Mesenchymal stem cell (in vitro differentiated cells and primary cell): ENCODE data around the gene BTF3L4.

Source experiments
- DNase-seq: peaks from one replicate; pipeline ENCODE4 v3.0.0-alpha.2; 2013
- H2AFZ ChIP-seq: one replicate; pipeline ENCODE4 v1.6.1; 2013; ENCODE audit warnings: low read depth, mild to moderate bottlenecking, control low read depth, inconsistent platforms, low read length, moderate library complexity
- H2AK5ac ChIP-seq: 2 replicates; pipeline ENCODE4 v1.6.1; 2013; ENCODE audit warnings: low read length, moderate library complexity, mild to moderate bottlenecking, inconsistent platforms; ENCODE audit not compliant: severe bottlenecking
- H2BK120ac ChIP-seq: one replicate; pipeline ENCODE4 v1.6.1; 2013; ENCODE audit warnings: low read depth, mild to moderate bottlenecking, inconsistent platforms, low read length, moderate library complexity
- H2BK12ac ChIP-seq, 2 experiments: one replicate each; pipeline ENCODE4 v1.6.1; 2013; ENCODE audit warnings: inconsistent platforms in 2 of 2, low read length in 2 of 2, mild to moderate bottlenecking in 2 of 2, moderate library complexity in 2 of 2, control low read depth in 1 of 2
- H2BK15ac ChIP-seq: one replicate; pipeline ENCODE4 v1.6.1; 2013; ENCODE audit warnings: mild to moderate bottlenecking, low read depth, inconsistent platforms; ENCODE audit not compliant: poor library complexity, severe bottlenecking
- H2BK5ac ChIP-seq: 2 replicates; pipeline ENCODE4 v1.6.1; 2013; ENCODE audit warnings: low read depth, mild to moderate bottlenecking, low read length, control low read depth, inconsistent platforms; ENCODE audit not compliant: poor library complexity, severe bottlenecking
- H3K14ac ChIP-seq, 2 experiments: one replicate each; pipeline ENCODE4 v1.6.1; 2013; ENCODE audit warnings: inconsistent platforms in 2 of 2, low read length in 2 of 2, control low read depth in 1 of 2, mild to moderate bottlenecking in 1 of 2, moderate library complexity in 1 of 2
- H3K18ac ChIP-seq, 2 experiments: one replicate each; pipeline ENCODE4 v1.6.1; 2013; ENCODE audit warnings: inconsistent platforms in 2 of 2, low read length in 2 of 2, control low read depth in 1 of 2, low read depth in 1 of 2, mild to moderate bottlenecking in 1 of 2
- H3K23ac ChIP-seq, 2 experiments: one replicate each; pipeline ENCODE4 v1.6.1; 2013; ENCODE audit warnings: inconsistent platforms in 2 of 2, low read length in 2 of 2, mild to moderate bottlenecking in 2 of 2, moderate library complexity in 2 of 2, control low read depth in 1 of 2
- H3K27ac ChIP-seq: 2 replicates; pipeline ENCODE4 v1.5.1; 2013; ENCODE audit warnings: mild to moderate bottlenecking, moderate library complexity, low read length, control low read depth, inconsistent platforms; ENCODE audit not compliant: poor library complexity, severe bottlenecking
- H3K27me3 ChIP-seq, 2 experiments: 2 replicates each; pipeline versions ENCODE4 v1.6.1 to v1.7.0; 2013; ENCODE audit warnings: low read length in 2 of 2, mild to moderate bottlenecking in 2 of 2, moderate library complexity in 2 of 2, control low read depth in 1 of 2, inconsistent platforms in 1 of 2; ENCODE audit not compliant: control insufficient read depth in 1 of 2, insufficient read depth in 1 of 2
- H3K36me3 ChIP-seq, 2 experiments: 2 replicates each; pipeline versions ENCODE4 v1.6.1 to v1.7.0; 2013; ENCODE audit warnings: low read length in 2 of 2, control low read depth in 1 of 2, inconsistent platforms in 1 of 2, low read depth in 1 of 2, mild to moderate bottlenecking in 1 of 2; ENCODE audit not compliant: insufficient read depth in 2 of 2, control insufficient read depth in 1 of 2
- H3K4ac ChIP-seq, 2 experiments: one replicate each; pipeline ENCODE4 v1.6.1; 2013; ENCODE audit warnings: inconsistent platforms in 2 of 2, low read length in 2 of 2, mild to moderate bottlenecking in 2 of 2, moderate library complexity in 2 of 2, control low read depth in 1 of 2, low read depth in 1 of 2
- H3K4me1 ChIP-seq: 2 replicates; pipeline ENCODE4 v1.6.1; 2013; ENCODE audit warnings: low read depth, low read length, control low read depth; ENCODE audit not compliant: control insufficient read depth, insufficient read depth
- H3K4me2 ChIP-seq: 2 replicates; pipeline ENCODE4 v1.6.1; 2013; ENCODE audit warnings: low read length, mild to moderate bottlenecking, inconsistent platforms; ENCODE audit not compliant: poor library complexity, severe bottlenecking
- H3K4me3 ChIP-seq, 2 experiments: 2 replicates each; pipeline versions ENCODE4 v1.5.1 to v1.7.0; 2013; ENCODE audit warnings: low read length in 2 of 2, mild to moderate bottlenecking in 2 of 2, control low read depth in 1 of 2, low read depth in 1 of 2; ENCODE audit not compliant: insufficient read depth in 1 of 2
- H3K79me1 ChIP-seq: replicated peaks from 2 replicates; pipeline ENCODE4 v1.6.1; 2013; ENCODE audit warnings: mild to moderate bottlenecking, control low read depth, low read length, inconsistent platforms; ENCODE audit not compliant: poor library complexity, severe bottlenecking
- H3K9ac ChIP-seq: 2 replicates; pipeline ENCODE4 v1.7.0; 2013; ENCODE audit warnings: mild to moderate bottlenecking, low read length, moderate library complexity
- H3K9me3 ChIP-seq: 2 replicates; pipeline ENCODE4 v1.7.0; 2013; ENCODE audit warnings: mild to moderate bottlenecking, low read length; ENCODE audit not compliant: control insufficient read depth
- H4K8ac ChIP-seq: one replicate; pipeline ENCODE4 v1.6.1; 2013; ENCODE audit warnings: inconsistent platforms, mild to moderate bottlenecking, low read length, moderate library complexity
- H4K91ac ChIP-seq: one replicate; pipeline ENCODE4 v1.6.1; 2013; ENCODE audit warnings: mild to moderate bottlenecking, low read length, inconsistent platforms
- WGBS: methylation state at CpG from one replicate; pipeline ENCODE4 v1.1.7; 2013; ENCODE audit warnings: mixed read lengths; 5-methylcytosine and 5-hydroxymethylcytosine counted together

Gene BTF3L4

DNA sequence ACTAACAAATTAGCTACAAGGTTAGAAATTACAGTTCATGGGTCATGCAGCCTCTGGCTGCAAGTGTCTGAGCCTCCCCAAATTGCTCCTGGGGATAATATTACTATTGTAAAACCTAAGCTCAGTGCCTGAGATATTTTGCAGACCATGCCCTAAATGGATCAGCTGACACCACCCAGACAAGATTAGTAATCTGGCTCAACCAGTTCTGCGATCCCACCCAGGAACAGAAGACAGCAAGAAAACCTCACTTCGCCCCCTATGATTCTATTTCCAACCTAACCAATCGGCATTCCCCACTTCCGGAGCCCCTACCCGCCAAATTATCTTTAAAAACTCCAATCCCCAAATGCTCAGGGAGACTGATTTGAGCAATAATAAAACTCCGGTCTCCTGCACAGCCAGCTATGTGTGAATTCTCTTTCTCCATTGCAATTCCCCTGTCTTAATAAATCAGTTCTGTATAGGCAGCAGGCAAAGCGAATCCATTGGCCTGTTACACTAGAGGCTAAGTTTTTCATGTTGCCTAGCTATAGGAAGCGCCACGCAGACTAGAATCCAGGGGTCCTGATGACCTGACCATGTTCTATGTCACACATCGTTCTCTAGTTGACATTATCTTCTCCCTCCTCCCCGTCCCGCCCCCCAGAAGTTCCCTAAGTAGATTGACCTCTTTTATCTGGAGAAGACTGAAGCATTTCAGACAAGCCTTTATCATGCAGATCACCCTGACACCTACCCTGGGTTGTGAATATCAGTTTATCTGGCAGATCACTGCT is 63.4 kb downstream of the BTF3L4 start:
- Histone ChIP-seq H3K23ac (no peak overlapping the region), H2BK5ac (no peak overlapping the region), H3K14ac (no peak overlapping the region), H2BK120ac (no peak overlapping the region), H3K4me1 (no peaks in the 10 kb centered on the region), H3K9ac (no peak overlapping the region), H3K4me2 (no peak overlapping the region), H4K8ac (no peak overlapping the region), H3K4me3 (no peak overlapping the region), H2AK5ac (no peak overlapping the region), H3K9me3 (no peaks in the 10 kb centered on the region), H3K4ac (no peak overlapping the region), H2BK15ac (no peak overlapping the region), H3K18ac (no peak overlapping the region), H3K79me1 (no peaks in the 10 kb centered on the region), H4K91ac (no peak overlapping the region), H3K27ac (no peak overlapping the region), H2AFZ (no peak overlapping the region), H3K36me3 (no peaks in the 10 kb centered on the region), H3K27me3 (peaks cover 0 to 7% of the 10 kb centered on the region in 2 experiments), H2BK12ac (no peak overlapping the region)
- DNase-seq: no peak
- 61% methylated on average over 10 of the region's 12 CpGs for WGBS

DNA sequence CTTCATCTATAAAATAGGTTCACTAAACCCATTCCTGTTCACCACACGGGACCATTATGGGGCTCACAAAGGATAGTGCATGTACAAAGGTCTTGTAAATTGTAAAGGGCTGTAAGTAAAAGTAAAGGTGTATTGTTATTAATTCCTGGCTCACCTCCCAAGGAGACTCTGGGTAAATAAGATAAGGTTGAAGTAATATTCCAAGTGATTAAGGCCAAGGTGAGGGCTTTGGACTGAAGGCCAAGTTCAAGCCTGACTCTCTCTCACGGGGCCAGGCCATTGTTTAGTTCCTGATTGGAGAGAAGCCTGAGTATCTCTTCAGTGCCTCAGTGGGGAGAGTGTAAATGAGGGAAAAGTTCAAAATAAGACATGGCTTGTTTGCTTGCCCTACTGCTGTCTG is 66.3 kb downstream of the BTF3L4 start:
- H3K14ac ChIP-seq: no peak overlapping the region
- no peak overlapping the region for H3K4ac ChIP-seq

DNA sequence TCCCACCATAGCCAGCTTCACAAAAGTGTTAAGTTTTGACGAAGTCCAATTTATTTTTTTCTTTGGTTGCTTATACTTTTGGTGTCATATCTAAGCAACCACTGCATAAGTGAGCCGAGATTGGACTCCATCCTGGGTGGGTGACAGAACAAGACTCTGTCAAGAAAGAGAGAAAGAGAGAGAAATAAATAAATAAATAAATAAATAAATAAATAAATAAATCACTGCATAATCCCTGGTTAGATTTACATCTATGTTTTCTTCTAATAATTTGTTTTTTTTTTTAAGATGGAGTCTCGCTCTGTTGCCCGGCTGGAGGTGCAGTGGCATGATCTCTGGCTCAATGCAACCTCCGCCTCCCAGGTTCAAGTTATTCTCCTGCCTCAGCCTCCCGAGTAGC is 67.5 kb downstream of the BTF3L4 start:
- Histone ChIP-seq H3K4me1 (no peaks in the 10 kb centered on the region), H2BK12ac (no peak overlapping the region), H4K8ac (no peak overlapping the region), H2BK5ac (no peak overlapping the region), H3K9me3 (no peaks in the 10 kb centered on the region), H2AK5ac (no peak overlapping the region), H2BK120ac (no peak overlapping the region), H3K14ac (no peak overlapping the region), H3K4me3 (no peak overlapping the region), H3K27ac (no peak overlapping the region), H3K23ac (no peak overlapping the region), H4K91ac (no peak overlapping the region), H3K4ac (no peak overlapping the region), H3K27me3 (peaks cover 0 to 5% of the 10 kb centered on the region in 2 experiments), H2BK15ac (no peak overlapping the region), H3K4me2 (no peak overlapping the region), H3K9ac (no peak overlapping the region), H3K79me1 (no peaks in the 10 kb centered on the region), H2AFZ (no peak overlapping the region), H3K18ac (no peak overlapping the region), H3K36me3 (no peaks in the 10 kb centered on the region)
- WGBS: 90% methylated on average over 4 of the region's 6 CpGs
- DNase-seq: no peak

More for the DNA sequence above, 66.3 kb downstream of the BTF3L4 start:
- Histone ChIP-seq H2AK5ac (no peak overlapping the region), H3K4me3 (no peak overlapping the region), H3K9ac (no peak overlapping the region), H3K4me2 (no peak overlapping the region), H2BK12ac (no peak overlapping the region), H3K79me1 (no peaks in the 10 kb centered on the region), H3K18ac (no peak overlapping the region), H2BK5ac (no peak overlapping the region), H3K9me3 (no peaks in the 10 kb centered on the region), H3K27me3 (peaks cover 0 to 5% of the 10 kb centered on the region in 2 experiments), H3K27ac (no peak overlapping the region), H3K4me1 (no peaks in the 10 kb centered on the region), H4K8ac (no peak overlapping the region), H2AFZ (no peak overlapping the region), H3K36me3 (no peaks in the 10 kb centered on the region), H2BK15ac (no peak overlapping the region), H4K91ac (no peak overlapping the region), H2BK120ac (no peak overlapping the region), H3K23ac (no peak overlapping the region)
- 73% methylated on average over 2 of the region's 2 CpGs for WGBS
- DNase-seq: no peak

DNA sequence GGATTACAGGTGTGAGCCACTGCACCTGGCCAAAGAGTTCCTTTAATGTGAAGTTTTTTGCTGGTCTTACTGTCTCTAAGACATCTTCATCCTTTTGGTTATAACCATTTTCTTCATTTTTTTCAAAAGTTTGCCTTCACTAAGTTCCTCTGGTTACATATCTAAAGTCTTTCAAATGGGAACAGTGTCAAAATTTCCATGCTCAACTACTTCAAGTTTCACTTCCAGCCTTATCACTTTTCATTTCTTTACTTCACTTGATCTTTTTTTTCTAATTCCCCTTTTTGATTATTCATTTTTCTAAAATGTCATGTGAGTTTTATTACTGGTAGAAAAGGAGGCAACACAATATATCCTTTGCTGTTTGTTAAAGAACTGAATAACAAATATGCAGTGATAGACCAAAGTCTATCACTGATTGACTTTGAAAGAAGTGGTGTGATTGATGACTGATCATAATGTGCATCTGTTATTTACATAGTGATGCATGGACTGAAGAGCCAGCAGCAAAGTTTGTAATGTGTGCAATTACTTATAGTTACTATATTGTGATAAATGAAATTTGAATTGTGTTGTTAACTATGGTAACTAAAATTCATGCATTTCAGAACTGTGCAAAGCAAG is 69.8 kb downstream of the BTF3L4 start:
- no peak overlapping the region for H3K27ac ChIP-seq
- no peak overlapping the region for H3K4ac ChIP-seq
- H3K4me1 ChIP-seq: no peaks in the 10 kb centered on the region
- H2BK15ac ChIP-seq: no peak overlapping the region
- H3K14ac ChIP-seq: no peak overlapping the region
- H3K18ac ChIP-seq: no peak overlapping the region
- H4K8ac ChIP-seq: no peak overlapping the region
- H3K9ac ChIP-seq: no peak overlapping the region
- no peaks in the 10 kb centered on the region for H3K27me3 ChIP-seq
- H3K79me1 ChIP-seq: no peaks in the 10 kb centered on the region
- no peak overlapping the region for H2BK5ac ChIP-seq
- H2AFZ ChIP-seq: no peak overlapping the region
- no peak for DNase-seq
- H4K91ac ChIP-seq: no peak overlapping the region
- no peak overlapping the region for H2BK120ac ChIP-seq
- H3K4me3 ChIP-seq: no peak overlapping the region
- no peak overlapping the region for H3K23ac ChIP-seq
- H3K9me3 ChIP-seq: no peaks in the 10 kb centered on the region
- H2AK5ac ChIP-seq: no peak overlapping the region
- no peak overlapping the region for H2BK12ac ChIP-seq
- no peaks in the 10 kb centered on the region for H3K36me3 ChIP-seq
- H3K4me2 ChIP-seq: no peak overlapping the region
